Transverse colon (tissue), 4 donors: ENCODE results near the gene DICER1. TPM values are rescaled to one million over a fixed set of nuclear protein-coding genes. Genes with fewer than 3 reads are reported as not detected.
A peak's percentile ranks its signal among the peaks of the same experiment; 100 is the strongest.
"Not testable (repeated sequence)": the region's sequence is repeated elsewhere in the genome, so short reads cannot be mapped to it uniquely, and the experiment has no call there.

Source experiments
- DNase-seq: peaks from one replicate; pipeline ENCODE4 v3.0.0-alpha.2; 2019
- H3K27ac ChIP-seq, 4 donors: fragments of 200-600 bp; sonication (generic); 2 replicates each; pipeline ENCODE4 v1.5.1; 2016 to 2018; ENCODE audit warnings: inconsistent platforms in 4 of 4
- H3K27me3 ChIP-seq: fragments of 200-600 bp; sonication (generic); 2 replicates; pipeline ENCODE4 v1.5.1; 2017; ENCODE audit warnings: inconsistent platforms
- H3K36me3 ChIP-seq, 4 donors: fragments of 200-600 bp; sonication (generic); 2 replicates each; pipeline ENCODE4 v1.5.1; 2017 to 2019; ENCODE audit warnings: inconsistent platforms in 4 of 4
- H3K4me1 ChIP-seq, 4 donors: fragments of 200-600 bp; sonication (generic); 2 replicates each; pipeline ENCODE4 v1.5.1; 2017 to 2020; ENCODE audit warnings: inconsistent platforms in 4 of 4
- H3K4me3 ChIP-seq, 4 donors: fragments of 200-600 bp; sonication (generic); 1 replicate in 1 of 4; 2 replicates in 3 of 4; pipeline versions ENCODE4 v1.5.1 to v1.6.1; 2017 to 2019; ENCODE audit warnings: inconsistent platforms in 4 of 4
- H3K9me3 ChIP-seq, 2 donors: fragments of 200-600 bp; sonication (generic); 2 replicates each; pipeline ENCODE4 v1.5.1; 2017 to 2019; ENCODE audit warnings: inconsistent platforms in 2 of 2
- EP300 ChIP-seq: sonication (generic); formaldehyde crosslinking; IDR thresholded peaks from one replicate; pipeline ENCODE4 v1.6.1; 2017; ENCODE audit warnings: antibody characterized with exemption, low read depth
- POLR2A ChIP-seq: fragments of 450-650 bp; IDR thresholded peaks from one replicate; pipeline ENCODE4 v1.6.1; 2016; ENCODE audit warnings: antibody characterized with exemption, mild to moderate bottlenecking, moderate library complexity
- POLR2AphosphoS5 ChIP-seq, 3 donors: sonication (generic); formaldehyde crosslinking; IDR thresholded peaks; one replicate each; pipeline ENCODE4 v1.6.1; 2016; ENCODE audit warnings: antibody characterized with exemption in 3 of 3
- WGBS, 2 donors: methylation state at CpG; one replicate each; pipeline ENCODE4 v1.1.5; 2018; ENCODE audit warnings: low coverage in 1 of 2; 5-methylcytosine and 5-hydroxymethylcytosine counted together
- in situ Hi-C, 4 donors: fragments of 200-750 bp; cut with MboI; loops; one replicate each; pipeline versions ENCODE4 v1.15.0 to v1.15.1; 2017; ENCODE audit warnings: low sequenced_read_pairs in 3 of 4, low pct_ligation_motif_present in 1 of 4, low pct_unique_long_range_greater_than_20kb in 1 of 4
- intact Hi-C: fragments of 100-400 bp; cut with DNase I; formaldehyde crosslinking; loops from one replicate; pipeline ENCODE4 v1.15.1; 2023; ENCODE audit warnings: low total_unique reads
- total RNA-seq, 4 donors: library from RNA; depleted of rRNA; stranded (reverse); fragments of >200 nt; gene quantifications; one replicate each; pipeline ENCODE4 v1.1.0, GENCODE V29; 2016
- TF ChIP-seq, protein P1 (sequence below), 5 experiments: fragments of 200-600 bp in 3 of 5; fragments of 450-650 bp in 2 of 5; sonication (generic) in 3 of 5; IDR thresholded peaks; 1 replicate in 2 of 5; 2 replicates in 3 of 5; pipeline ENCODE4 v1.5.1; 2016 to 2017; ENCODE audit warnings: antibody characterized with exemption in 5 of 5, inconsistent platforms in 3 of 5, mild to moderate bottlenecking in 2 of 5, moderate library complexity in 1 of 5

Gene DICER1
- total RNA-seq, 4 donors from 2014 or later, result 45.6 to 102 (median 71.4) TPM

DNA sequence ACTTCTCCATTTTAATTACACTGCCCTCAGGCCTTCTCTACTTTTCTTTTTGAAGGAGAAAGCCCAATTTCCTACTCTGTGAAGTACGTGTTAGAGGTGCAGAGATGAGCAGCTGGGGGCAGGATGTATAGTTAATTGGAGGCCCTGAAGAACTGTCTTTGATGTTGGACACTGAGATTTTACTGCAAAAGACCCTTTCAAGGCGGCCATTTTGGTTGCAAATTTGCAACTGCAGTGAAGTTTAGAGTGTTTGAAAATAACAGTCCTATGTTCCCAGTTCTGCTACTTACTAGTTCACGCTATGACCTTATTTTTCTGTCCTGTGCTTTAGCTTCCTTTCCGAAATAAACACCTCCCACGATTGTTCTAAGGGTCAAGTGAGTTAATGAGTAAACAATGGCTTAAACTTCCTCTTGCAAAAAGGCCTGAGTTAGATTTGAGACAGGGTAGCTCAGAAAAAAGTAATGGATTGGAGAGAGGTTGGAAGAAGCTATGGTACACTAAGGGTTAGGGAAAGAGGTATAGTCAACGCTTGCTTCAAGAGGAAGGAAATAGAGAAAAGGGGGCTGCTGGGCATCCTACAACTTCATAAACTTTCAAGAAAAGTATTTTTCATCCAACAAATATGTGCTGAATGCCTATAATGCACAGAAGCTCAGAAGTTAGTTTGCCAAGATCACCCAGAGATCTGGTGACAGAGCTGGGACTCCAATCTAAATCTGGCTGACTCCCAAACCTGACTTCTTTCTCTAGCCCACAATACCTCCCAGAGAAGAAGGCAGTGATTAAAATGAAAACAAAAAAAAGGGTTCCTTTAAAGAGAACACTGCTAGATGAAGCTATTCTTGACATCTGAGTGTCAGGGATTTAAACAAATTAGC, 26.4 kb upstream of the DICER1 start:
- Histone ChIP-seq H3K27me3 (no peaks in the 10 kb centered on the region), H3K9me3 (no peaks in the 10 kb centered on the region), H3K27ac (peak overlapping the region; percentile 65 to 82 (median 70)), H3K4me1 (peaks cover 10 to 31% (median 29%) of the 10 kb centered on the region in 4 donors), H3K4me3 (no peak overlapping the region), H3K36me3 (no peaks in the 10 kb centered on the region)
- intact Hi-C loops (no loop called here), in situ Hi-C loops (no loop called here)
- WGBS, 2 donors, result 17 to 43% methylated on average over 4 to 6 of the region's 6 CpGs
- no peak for DNase-seq
- TF ChIP-seq POLR2AphosphoS5 (IDR thresholded peaks at IDR 0.05) (peak in 1 of 3 donors; percentile 29), EP300 (no peak)

DNA sequence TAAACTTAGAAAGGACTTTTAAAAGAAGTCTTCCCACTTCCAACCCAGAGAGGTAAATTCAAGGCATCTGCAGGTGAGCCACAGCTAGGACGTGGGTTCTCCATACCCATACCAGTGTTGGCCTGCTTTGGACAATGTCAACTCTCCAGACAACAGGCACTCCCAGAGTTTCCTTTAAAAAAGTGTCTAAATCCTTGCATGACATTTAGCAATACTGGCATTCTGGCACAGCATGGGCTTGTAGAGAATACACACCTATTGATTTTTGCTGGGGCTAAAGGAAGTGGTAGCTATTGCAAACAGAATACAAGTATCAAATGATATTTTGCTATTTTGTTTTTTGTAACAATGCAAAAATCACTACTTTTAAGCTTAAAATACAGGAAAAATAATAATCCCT, 25.8 kb upstream of the DICER1 start:
- 91% methylated on average over 1 of the region's 1 CpG; no CpG with 5 or more reads in 1 of the 2 donors for WGBS, 2 donors
- H3K4me1 ChIP-seq, result peaks cover 10 to 31% (median 29%) of the 10 kb centered on the region in 4 donors
- H3K36me3 ChIP-seq, result no peaks in the 10 kb centered on the region
- intact Hi-C loops, result no loop called here
- H3K27me3 ChIP-seq, result no peaks in the 10 kb centered on the region
- in situ Hi-C loops, result no loop called here
- TF ChIP-seq POLR2AphosphoS5 (IDR thresholded peaks at IDR 0.05) (no peak), POLR2A (no peak), EP300 (no peak)
- TF ChIP-seq, protein P1, sequence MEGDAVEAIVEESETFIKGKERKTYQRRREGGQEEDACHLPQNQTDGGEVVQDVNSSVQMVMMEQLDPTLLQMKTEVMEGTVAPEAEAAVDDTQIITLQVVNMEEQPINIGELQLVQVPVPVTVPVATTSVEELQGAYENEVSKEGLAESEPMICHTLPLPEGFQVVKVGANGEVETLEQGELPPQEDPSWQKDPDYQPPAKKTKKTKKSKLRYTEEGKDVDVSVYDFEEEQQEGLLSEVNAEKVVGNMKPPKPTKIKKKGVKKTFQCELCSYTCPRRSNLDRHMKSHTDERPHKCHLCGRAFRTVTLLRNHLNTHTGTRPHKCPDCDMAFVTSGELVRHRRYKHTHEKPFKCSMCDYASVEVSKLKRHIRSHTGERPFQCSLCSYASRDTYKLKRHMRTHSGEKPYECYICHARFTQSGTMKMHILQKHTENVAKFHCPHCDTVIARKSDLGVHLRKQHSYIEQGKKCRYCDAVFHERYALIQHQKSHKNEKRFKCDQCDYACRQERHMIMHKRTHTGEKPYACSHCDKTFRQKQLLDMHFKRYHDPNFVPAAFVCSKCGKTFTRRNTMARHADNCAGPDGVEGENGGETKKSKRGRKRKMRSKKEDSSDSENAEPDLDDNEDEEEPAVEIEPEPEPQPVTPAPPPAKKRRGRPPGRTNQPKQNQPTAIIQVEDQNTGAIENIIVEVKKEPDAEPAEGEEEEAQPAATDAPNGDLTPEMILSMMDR (IDR thresholded peaks at IDR 0.05), result no peak
- H3K4me3 ChIP-seq, result no peak overlapping the region
- DNase-seq, result no peak
- H3K27ac ChIP-seq, result peak overlapping the region; percentile 65 to 82 (median 70)
- H3K9me3 ChIP-seq, result no peaks in the 10 kb centered on the region

DNA sequence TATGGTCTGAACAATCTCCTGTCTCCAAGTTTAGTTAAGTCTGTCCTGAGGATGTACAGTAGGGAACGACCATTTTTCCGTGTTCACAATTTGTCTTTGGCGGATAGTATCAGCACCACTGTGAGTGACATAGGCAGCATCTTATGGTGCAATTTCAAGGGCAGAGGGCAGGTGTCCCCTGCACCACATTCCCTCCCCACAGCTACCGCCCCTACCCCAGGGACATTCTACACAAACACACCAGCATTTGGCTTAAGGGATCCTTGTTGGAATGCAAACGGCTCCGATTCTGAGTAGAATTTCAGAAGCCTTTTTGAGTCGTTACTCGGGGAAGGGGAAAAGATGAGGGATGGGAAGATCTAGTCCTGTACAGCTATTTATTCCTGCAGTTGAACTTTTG, 25.1 kb upstream of the DICER1 start:
- Histone ChIP-seq H3K27me3 (no peaks in the 10 kb centered on the region), H3K27ac (peak overlapping the region in 2 of 4 donors; percentile 65 to 82), H3K4me3 (no peak overlapping the region), H3K4me1 (peaks cover 10 to 31% (median 29%) of the 10 kb centered on the region in 4 donors), H3K9me3 (no peaks in the 10 kb centered on the region), H3K36me3 (no peaks in the 10 kb centered on the region)
- no peak for DNase-seq
- TF ChIP-seq, protein P1 (IDR thresholded peaks at IDR 0.05), result no peak
- TF ChIP-seq POLR2A (no peak), POLR2AphosphoS5 (IDR thresholded peaks at IDR 0.05) (no peak), EP300 (no peak)
- intact Hi-C loops (no loop called here), in situ Hi-C loops (no loop called here)
- WGBS, 2 donors, result 86% methylated on average over 8 of the region's 8 CpGs; no CpG with 5 or more reads in 1 of the 2 donors

DNA sequence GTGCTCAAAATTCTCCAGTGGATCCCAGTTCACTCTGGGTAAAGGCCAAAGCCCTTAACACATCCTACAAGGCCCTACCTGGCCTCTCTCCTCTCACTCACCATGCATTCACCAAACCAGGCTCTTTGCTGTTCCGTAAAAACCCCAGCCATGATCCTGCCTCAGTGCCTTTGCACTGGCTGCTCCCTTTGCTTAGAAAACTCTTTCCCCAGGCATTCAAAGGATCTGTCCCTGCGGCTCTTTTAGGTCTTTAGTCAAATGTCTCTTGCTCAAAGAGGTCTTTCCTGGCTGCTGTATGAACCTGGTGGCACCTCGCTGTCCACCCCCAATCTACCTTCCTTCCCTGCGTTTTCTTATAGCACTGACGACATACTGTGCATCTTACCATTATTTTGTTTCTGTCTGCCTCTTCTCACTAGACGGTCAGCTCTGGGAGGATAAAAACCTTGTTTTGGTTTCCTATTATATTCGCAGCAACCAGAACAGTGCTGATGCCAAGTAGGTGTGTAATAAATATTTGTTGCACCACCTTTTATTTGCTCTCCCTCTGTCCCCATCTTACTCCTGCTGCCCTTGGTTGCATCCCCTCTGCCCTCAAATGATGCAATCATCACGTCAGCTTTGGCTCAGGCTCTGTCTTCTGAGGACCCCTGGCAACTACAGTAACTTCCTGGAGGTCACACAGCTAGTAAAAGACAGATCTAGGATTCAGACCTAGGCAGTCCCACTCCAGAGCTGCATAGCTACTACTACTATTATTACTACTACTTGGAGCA, 23.8 kb upstream of the DICER1 start:
- Histone ChIP-seq H3K36me3 (no peaks in the 10 kb centered on the region), H3K4me1 (peaks cover 10 to 31% (median 29%) of the 10 kb centered on the region in 4 donors), H3K27me3 (no peaks in the 10 kb centered on the region), H3K4me3 (no peak overlapping the region), H3K27ac (no peak overlapping the region), H3K9me3 (no peaks in the 10 kb centered on the region)
- 85 to 93% methylated on average over 8 of the region's 8 CpGs for WGBS, 2 donors
- TF ChIP-seq, protein P1 (IDR thresholded peaks at IDR 0.05), result no peak
- no peak for TF ChIP-seq POLR2A
- no peak for TF ChIP-seq POLR2AphosphoS5 (IDR thresholded peaks at IDR 0.05)
- TF ChIP-seq EP300, result no peak
- DNase-seq, result no peak
- in situ Hi-C loops (no loop called here), intact Hi-C loops (no loop called here)

DNA sequence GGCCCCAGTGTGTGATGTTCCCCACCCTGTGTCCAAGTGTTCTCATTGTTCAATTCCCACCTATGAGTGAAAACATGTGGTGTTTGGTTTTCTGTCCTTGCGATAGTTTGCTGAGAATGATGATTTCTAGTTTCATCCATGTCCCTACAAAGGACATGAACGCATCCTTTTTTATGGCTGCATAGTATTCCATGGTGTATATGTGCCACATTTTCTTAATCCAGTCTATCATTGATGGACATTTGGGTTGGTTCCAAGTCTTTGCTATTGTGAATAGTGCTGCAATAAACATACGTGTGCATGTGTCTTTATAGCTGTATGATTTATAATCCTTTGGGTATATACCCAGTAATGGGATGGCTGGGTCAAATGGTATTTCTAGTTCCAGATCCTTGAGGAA, 18.3 kb upstream of the DICER1 start:
- H3K27ac ChIP-seq, intact Hi-C loops, H3K4me3 ChIP-seq, DNase-seq, H3K9me3 ChIP-seq, H3K36me3 ChIP-seq, in situ Hi-C loops, H3K27me3 ChIP-seq: not testable (repeated sequence)
- WGBS, 2 donors, result 80 to 85% methylated on average over 3 of the region's 3 CpGs
- peaks cover 0 to 13% (median 2%) of the 10 kb centered on the region in 4 donors for H3K4me1 ChIP-seq
